SIG-M5 treated with dmso at 0.1 percent for 504 hours (cell line): ENCODE data around the gene NES.

Experiments
- DNase-seq: peaks from one replicate; lab custom pipeline; 2025; ENCODE audit not compliant: unreplicated experiment; lab: John Stamatoyannopoulos, UW

Gene NES

DNA sequence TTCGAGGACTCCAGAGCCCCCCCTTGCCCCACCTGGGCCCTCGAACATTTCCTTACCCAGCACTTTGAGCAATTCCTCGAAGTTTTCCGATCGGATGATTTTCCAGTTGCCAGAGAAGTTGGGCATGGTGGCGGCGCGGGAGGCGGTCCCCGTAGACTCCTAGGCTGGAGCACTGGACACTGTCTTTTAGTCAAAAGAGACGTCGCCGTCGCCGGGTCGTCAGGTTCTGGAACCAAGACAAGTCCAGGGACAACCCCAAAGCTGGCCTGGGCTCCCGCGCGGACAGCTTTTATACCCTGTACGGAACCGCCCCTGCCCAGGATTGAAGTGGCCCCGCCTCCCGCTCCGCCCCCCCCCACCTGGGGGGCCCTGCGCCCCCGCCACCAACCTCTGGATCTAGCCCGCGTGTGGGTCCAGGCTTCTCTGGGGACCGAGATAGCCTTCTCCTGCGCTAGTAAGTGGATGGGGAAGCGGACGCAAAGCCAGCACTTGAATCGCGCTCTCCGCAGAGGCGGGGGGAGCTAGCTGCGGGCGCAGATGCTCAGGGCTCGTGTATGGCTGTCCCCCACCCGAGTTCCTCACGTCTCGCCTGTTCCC, 28.2 kb upstream of the NES start, which contains the start of gene CRABP2:
TSS of gene CRABP2 (minus strand) at position 263 of the 597 bp plus-strand sequence. CDS start at position 126, 137 bp downstream.
- no peak for DNase-seq

DNA sequence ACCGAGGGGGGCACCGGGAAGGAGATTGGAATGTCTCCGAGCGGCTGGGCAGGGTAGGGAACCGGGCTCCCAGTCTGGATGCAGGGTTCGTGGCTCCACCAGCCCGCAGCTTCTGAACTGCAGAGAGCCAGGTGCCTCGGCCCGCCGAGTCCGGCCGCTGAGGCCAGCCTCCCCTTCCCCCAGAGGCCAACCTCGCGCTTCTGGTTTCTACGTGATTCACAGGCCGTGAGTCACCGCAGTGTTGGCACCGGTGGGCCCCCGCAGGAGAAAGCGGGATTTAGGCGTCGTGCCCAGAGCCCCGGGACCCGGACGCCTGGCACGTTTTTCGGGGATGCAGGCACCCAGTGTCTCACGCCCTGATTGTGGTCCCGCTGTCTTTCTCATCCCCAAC, 27.7 kb upstream of the NES start:
- no peak for DNase-seq

DNA sequence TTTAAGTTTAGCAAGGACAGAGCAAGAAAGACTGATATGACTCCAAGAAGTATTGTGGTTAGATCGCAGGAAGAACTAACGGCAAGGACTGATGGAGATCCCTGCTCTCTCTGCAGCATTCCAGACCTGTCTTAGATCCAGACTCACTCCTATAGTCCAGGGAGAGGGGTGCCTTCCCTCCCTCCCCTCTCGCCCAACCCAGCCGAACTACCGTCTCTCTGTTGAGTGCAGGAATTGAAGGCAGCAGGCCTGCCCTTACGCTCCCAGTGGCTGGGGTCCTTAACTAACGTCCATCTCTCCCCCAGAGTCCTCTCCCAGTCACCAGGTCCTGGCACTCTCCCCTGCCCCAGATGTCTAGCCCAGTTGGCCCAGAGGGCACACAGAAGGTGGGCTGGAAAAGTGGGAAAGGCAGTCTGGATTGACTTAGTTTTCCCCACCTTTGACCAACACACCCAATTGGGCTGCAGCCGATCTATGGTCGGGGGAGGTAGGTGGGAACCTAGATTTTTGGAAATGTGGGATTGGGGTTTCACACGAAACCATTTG, 27.0 kb upstream of the NES start:
- DNase-seq, result no peak

DNA sequence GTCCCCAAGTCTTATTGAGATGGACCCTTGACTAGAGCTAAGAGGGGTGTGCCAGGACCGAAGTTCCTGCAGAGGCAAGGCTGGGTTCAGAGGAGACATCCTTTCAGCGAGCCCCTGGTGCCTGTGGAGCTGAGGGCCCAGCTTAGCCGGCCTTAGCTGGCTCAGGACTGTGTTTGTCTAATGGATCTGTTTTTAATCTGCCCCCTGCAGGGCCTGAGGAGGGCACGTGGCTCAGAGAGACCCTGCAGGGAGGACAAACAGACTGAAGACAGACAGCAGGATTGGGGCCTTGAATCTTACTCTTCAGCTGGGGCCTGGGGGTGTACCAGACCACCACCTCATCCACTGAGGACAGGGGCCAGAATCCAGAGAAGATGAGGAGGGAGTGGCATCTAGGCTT, 26.5 kb upstream of the NES start:
- DNase-seq, result no peak

DNA sequence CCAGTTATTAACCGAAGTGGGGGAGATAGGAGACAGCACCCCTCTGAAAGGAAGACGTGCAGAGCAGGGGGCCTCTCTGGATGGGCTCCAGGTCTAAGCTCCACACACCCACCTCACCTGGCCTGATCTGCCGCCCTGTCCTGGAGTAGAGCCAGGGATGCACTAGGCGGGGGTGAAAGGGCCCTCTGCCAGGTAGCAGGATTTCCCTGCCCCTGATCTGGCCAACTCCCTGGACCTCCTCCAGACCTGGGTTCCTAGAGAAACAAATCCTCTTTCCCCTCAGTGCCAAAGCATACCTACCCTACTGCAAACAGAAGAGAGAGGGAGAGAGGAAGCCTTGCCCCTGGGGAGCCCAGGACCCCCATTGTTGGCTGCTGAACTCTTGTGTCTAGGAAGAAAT, 26.1 kb upstream of the NES start:
- DNase-seq, result no peak

DNA sequence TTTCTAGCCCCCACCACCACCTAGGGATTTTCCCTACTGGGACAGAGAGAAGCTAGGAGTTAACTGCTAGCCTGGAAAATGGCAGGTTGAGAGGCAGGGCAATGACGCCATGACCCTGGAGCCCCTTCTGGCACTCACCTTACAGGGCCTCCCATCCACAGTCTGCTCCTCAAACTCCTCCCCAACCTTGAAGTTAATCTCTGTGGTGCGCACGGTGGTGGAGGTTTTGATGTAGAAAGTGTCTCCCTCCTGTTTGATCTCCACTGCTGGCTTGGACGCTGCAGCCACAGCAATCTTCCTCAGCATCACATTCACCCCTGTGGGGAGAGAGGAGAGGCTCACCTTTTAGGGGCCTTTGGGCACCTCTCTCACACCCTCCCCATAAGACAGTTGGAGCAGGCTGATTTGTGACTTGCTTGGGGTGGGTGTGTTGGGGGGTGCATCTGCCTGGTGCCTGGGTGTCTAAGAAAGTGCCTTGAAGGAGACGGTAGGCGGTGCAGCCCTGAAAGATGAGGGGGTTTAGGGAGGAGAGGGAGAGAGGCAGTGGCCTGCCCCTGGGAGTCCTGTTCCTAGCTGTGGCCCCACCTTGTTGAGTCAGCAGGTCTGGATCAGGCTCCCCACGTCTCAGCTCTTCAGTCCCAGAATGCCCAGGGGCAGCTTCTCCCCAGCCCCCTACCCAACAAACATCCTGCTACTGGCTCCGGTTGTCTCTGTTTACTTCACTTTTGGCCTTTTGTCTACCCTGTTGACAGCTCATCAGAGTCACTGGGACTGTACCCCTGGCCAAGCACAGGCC, 23.7 kb upstream of the NES start:
- no peak for DNase-seq

DNA sequence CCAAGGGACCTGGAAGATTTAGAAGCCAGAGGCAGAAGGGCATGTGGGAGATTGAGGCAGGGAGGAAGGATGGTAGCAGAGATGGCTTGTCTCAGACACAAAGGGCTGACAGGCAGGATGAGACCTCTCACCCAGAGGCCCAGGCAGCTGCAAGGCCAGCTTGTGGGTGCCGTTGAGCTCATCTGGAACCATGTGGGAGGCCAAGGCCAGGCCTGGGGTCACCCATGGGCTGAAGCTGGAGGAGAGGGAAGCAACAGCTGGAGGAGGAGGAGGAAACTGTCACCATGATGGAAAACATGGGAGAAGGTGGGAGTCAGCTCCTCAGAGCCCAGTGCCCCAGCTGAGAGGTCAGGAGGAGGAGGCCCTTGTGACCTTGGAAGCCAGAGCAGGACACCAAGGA, 21.8 kb upstream of the NES start:
- no peak for DNase-seq

DNA sequence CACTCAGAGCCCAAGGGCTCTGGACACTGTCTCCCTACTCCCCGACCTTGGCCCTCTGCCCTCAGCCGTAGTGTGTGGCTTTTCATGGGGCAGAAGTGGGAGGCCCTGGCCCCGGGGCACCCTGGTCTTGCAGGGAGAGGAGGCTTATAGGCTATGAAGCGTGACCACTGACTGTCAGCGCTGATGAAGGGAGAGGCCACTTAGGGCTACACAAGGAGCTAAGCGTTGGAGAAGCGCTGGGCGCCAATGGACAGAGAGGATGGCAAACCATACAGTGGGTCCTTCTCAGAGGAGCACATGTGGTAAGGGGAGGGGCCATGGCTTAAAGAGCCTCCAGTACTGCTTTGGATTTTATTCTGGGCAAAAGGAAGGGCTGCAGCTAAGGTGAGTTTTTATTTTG, 20.3 kb upstream of the NES start:
- no peak for DNase-seq

DNA sequence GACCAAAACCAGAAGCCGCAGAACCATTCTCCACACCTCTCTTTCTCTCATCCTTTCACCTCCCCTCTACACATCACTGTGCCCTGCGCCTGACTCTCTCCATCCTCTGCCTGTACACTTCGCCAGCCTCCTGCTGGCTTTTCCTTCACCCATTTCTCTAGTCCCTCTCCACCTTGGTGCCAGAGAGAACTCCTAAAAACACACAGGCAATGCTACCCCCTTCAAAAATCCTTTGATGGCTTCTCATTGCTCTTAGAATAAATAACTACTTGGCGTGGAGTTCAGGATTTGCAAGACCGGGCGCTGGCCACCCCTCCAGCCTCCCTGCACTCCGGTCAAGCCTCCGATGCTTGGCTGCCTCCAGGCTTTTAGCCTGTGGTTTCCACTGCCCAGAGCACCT, 19.5 kb upstream of the NES start:
- no peak for DNase-seq

DNA sequence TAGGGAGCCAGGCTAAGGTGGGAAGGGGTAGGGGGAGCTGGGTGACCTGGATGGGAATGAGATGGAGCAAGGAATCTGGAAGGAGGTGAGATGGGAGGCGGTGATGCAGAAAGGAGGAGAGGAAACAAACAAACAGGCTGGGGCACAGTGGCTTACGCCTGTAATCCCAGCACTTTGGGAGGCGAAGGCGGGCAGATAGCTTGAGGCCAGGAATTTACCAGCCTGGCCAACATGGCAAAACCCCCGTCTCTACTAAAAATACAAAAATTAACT, 17.4 kb upstream of the NES start:
- no peak for DNase-seq

DNA sequence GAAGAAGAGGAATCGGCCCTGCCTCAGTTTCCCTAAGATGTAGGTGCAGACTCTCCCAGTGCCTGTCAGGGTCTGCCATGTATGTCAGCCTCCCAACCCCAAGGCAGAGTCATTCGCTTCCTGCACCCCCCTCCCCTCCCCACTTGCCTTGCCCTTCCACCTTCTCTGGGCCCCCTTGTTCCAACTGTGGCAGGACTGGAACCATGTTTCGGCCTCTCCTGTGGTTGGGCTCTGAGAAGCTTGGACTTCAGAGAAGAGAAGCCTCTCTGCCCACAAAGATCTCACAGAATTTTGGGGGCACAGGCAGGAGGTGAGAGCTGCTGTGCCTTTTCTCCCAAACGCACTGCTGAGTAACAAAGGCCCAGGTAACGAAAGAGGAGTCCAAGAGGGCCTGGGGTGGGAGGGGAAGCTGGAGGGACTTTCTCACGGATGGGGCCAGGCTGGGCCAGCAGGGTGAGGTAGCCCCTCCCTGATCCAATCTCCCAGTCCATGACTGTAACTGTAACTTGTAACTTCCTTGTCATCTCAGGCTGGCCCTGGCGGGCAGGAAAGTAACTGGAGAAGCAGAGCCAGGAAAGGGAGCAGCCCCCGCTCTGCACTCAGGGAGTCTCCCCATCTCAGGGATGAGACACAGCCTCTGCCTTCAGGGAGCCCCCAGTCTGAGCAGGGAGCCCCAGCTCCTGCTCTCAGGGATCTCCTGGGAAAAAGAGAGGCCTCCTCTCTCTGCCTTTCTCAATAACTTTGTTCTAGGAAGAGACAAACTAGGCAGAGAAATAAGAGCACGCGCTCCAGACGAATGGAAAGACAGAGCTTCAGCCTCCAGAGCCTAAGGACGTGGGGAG, 16.9 kb upstream of the NES start:
- peak; percentile 54 for DNase-seq

DNA sequence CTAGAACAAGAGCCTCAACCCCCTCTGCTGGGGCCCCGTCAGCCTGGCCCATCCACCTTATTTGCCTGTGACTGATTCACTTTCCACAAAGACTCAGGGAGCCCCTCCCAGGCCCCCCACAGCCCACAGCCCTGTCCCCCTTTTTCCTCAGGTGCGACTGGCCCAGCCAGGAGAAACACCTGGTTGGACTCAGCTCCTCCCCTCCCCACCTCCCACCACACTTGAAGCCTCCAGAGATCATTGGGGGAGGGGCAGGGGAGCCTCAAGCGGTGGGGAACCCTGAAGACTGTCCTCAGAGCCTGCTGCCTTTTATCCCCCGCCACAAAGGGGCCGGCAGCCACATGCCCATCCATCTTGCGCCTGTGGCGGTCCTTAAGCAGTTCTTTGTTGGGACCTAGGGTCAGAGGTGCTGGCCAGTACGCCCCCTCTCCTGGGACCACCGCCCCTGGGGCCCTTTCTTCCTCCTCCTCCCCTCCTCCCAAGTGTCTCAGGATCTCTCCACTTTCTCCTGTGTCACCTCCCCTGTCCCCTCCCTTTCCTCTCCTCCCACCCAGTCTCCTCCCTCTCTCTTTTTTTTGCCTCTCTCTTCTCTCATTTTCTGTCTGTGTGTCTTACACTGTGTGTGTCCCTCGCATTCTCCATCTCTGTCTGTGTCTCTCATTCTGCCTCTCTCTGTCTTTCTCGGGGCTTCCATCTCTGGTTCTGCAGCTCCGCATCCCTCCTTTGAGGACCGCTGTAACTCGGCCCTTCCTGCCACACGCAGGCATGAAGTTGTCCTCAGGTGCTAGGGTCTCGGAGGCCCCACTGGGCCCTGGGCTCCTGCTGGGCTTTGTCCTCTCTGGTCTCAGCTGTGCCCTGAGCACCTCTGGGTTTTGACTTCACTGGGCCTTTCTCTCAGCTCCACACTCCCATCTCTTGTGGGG, 16.0 kb upstream of the NES start:
- peak; percentile 59 for DNase-seq

DNA sequence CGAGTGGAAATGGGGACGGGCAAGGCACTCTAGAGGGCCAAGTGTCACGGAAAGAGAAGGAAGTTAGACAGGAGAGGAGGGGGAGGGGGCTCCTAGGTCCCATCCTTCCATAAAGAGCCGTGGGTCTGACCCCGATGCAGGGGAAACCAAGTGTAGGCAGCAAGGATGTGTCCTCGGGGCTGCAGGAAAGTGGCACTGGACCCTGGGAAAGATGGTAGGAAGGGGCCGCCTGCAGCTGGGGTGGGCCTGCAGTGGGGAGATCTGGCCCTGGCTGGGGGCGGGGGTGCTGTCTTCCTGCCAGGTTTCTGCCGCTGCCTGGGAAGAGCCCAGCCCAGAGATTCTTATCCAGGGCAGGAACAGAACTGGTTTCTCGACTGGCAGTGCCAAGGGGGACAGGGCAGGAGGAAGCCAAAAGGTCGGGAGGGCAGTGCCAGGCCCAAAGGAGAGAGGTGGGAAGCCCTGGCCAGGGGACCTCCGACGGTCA, 15.3 kb upstream of the NES start:
- peak; percentile 59 for DNase-seq

DNA sequence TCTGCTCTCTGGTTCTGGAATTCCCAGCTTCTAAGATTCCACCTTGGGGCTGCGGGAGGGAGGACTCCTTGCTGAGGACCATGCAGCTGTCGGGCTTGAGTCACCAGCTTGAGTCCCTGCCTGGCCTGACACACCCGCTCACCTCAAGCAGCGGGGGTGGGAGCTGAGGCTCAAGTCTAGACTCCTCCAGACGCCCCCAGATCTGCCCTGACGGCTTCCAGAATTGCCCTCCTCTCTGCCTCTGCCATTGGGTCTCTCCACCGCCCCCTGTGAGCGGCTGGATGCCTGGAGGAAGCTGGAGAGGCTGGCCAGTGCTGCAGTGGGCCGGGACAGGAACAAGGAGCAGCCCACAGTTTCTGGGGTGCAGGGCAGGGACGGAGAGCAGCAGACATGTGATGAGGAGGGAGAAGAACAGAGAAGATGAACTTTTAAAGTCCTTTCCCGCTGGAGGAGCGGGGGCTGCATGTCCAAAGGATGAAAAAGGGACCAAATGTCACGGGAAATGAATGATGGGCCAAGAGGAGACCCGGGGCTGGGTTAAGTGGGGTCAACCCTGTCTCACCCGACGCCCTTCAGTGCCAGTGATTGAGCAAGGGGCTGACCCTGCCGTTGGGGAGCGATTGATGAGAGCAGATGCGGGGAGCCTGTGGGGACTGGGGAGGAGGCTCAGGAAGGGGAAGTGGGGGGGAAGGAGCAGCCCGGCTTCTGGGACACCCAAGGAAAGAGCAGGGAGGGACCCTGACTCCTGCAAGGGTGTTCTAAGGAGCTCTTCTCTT, 14.6 kb upstream of the NES start:
- peak; percentile 41 for DNase-seq

DNA sequence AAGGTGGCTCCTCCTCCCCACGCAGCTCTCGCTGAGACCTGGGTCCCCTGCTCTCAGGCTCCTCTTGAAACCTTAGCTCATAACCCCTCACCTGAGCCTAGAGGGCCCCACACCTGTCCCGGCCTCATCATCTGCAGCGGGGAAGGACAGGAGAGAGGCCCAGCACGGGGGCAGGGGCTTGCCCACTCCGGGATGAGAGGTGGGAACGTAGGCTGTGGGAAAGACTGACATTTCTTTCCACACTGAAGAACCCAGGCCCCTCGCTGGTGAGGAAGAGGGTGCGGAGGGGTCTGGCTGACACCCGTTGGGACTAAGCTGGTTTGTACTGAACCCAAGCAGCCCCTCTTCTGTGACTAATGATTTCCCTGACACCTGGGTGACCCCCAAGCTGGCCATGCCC, 14.0 kb upstream of the NES start:
- DNase-seq, result no peak

DNA sequence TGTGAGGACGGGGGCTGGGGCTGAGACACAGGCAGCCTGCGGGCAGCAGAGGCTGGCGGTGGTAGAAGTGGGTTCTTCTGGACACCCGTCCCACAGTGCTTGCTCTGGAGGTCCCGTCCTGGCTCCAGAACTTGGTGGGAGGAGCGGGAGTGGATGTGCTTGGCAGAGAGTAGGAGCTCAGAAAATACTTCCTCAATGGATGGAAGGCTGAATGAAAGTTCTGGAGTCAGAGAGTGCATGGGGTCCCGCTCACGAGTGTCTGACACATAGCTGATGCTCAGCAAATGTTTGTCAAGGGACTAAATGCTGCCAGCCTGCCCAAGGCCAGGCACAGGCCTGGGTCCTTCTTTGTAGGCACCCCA, 13.4 kb upstream of the NES start:
- no peak for DNase-seq

DNA sequence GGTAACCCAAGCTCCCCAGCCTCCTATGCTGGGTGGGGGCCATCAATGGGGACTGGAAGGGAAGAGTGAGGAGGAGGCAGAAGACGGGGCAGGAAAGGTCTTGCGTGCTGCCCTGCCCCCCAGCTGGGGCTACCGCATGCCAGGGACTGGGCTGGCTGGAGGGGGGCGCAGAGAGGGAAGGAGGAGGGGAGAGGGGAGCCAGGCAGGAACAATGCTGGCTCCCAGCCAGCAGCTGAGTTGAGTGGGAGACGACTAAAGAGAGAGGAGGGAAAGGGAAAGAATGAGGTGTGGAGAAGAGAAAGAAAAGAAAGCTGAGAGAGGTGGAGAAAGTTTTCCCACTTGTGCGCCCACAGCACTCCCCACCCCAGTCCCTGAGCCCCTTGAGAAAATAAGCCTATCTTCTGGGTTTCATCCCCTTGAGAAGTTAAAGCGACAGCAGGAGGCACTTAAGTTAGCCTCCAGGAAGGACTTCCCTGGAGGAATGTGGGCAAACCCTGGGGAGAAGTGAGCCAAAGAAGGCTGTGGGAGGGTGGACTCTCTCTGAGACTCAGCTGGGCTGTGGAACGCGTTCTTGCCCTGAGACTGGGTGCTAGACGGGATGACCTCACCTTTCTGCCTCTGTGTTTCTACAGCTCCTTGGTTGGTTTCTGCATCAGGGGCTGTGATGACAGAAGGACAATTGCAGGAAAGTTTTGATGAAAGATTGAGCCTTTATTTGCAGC, 12.9 kb upstream of the NES start:
- DNase-seq, result no peak

DNA sequence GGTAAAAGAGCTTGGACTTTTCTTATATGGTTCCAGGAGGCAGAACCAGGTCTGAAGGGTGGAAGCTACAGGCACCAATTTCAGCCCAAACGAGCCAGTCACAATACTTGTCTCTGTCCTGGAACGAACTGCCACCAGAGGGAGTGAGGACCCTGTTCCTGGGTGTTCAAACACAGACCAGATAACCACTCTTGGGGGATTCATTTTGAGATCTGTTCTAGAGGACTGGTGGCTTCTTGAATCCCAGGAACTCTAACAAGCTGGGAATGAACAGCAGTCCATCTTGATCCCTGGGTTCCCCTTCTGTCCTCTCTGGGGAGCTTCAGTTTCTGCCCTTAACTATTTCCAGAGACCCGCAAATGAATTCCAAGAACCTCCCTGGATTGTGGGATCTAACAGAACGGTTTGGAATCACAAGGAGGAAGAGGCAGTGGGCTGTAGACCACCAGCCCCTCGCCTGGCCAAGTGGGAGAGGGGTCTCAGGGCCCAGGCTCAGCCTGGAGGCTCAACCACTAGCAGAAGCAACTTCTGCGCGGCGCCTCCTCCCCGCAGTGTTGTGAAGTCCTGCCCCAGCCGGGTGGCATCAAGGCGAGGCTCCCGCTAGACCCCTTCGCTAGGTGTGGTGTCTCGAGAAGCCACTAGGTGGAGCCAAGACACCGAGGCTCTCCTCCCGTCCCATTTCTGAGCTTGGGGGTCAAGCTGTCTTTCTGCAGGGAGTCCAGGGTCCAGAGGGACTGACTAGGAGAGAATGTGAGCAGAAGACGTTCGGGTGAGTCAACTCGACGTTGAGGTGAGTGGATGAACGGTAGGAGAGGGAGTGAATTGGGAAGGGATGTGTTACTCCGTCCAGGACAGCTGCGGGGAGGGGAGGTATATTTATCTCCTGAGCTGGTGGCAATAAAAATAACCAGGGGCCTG, 12.1 kb upstream of the NES start:
- peak; percentile 80 for DNase-seq
